ENCODE data around the gene SPATA16.
"Not testable (repeated sequence)": the region's sequence is repeated elsewhere in the genome, so short reads cannot be mapped to it uniquely, and the experiment has no call there.

SPATA16 gene

GRCh38 chr3:172946061-172946460 is 195.0 kb downstream of the SPATA16 start:
- DNase-seq (ENCODE audit: low read depth): no peak

DNA sequence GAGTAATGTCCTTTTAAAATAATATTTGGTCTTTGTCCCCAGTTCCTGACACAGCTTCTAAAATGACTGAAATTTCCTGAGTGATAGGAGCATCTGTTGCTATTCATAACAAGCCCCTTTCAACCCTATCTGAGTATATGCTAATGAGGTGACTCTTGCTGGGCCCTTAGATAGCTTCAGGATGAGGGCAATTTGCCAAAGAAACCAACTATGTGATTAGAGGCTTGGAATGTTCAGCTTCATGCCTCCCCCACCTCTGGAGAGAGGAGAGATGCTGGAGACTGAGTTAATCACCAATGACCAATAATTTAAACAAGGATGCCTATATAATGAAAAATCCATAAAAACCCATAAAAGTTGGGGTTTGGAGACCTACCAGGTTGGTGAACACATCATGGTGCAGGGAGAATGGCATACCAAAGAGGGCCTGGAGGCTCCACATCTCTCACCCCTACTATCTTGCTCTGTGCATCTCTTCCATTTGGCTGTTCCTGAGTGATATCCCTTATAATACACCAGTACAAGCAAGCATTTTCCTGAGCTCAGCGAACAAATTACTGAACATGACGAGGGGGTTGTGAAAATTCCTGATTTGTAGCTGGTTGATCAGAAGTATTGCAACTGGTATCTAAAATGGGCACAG is 201.3 kb downstream of the SPATA16 start:
- DNase-seq (ENCODE audit: low read depth): peak; percentile 32

DNA sequence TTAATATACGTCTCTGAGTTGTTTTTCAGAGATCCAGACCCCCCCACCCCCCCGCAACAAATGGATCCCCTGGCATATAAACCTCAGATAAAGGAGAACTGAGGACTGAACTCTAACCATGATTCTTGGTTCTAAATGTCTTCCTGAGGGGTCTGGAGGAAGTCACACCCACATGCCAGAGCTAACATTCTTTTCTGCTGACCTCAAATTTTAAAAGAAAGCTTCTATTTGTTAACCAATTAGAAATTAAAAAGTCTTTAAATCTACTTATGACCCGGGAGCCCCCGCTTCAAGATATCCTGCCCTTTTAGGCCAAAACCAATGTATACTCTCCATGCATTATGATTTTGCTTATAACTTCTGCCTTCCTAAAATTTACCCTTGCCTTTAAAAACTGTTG is 202.2 kb downstream of the SPATA16 start:
- DNase-seq (ENCODE audit: low read depth): no peak

- no peak for DNase-seq (ENCODE audit: low read depth)
Observed at GRCh38 chr3:172931746-172932285, 209.2 kb downstream of the SPATA16 start.

DNA sequence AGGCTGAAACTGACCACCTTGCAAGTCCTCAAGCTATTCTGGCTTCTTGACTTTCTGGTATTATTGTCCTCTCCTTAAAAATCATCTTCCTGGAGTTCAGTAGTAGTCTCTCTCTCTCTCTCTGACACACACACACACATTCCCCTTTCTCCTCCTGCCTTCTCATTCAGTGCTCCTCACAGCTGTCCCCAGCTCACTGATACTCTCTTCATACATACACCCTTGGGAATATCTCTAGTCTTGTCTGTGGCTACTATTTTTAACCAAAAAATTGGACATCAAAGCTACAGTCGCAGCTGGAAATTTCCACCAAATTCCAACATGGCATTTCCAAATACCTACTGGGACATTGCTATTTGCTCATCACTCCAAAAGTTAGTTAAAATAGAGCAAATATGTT is 211.6 kb downstream of the SPATA16 start:
- DNase-seq (ENCODE audit: low read depth): no peak

GRCh38 chr3:172924546-172924945 is 216.5 kb downstream of the SPATA16 start:
- DNase-seq (ENCODE audit: low read depth): no peak

- no peak for DNase-seq (ENCODE audit: low read depth)
Observed at GRCh38 chr3:172919297-172919683, 221.7 kb downstream of the SPATA16 start.

- DNase-seq (ENCODE audit: low read depth): no peak
Observed at GRCh38 chr3:172918568-172919296, 222.3 kb downstream of the SPATA16 start.

DNA sequence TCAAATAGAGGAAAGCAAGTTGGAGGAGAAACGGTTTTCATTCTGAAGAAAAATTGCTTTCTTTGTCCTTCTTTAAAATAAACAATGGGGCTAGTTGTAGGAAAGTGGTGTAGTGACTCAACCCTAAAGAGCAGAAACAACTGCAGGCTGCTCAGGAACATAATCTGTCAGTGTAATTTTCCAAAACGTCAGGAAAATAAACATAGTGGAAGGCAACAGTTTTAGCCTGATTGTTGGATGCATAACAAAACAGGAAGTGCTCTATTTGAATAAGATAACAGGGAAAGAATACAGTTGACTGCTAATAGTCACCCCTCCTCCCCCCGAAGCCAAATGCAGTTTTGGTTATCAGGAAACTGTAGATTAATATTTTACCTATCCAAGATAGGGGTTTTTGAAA is 222.9 kb downstream of the SPATA16 start:
- DNase-seq (ENCODE audit: low read depth): no peak

DNA sequence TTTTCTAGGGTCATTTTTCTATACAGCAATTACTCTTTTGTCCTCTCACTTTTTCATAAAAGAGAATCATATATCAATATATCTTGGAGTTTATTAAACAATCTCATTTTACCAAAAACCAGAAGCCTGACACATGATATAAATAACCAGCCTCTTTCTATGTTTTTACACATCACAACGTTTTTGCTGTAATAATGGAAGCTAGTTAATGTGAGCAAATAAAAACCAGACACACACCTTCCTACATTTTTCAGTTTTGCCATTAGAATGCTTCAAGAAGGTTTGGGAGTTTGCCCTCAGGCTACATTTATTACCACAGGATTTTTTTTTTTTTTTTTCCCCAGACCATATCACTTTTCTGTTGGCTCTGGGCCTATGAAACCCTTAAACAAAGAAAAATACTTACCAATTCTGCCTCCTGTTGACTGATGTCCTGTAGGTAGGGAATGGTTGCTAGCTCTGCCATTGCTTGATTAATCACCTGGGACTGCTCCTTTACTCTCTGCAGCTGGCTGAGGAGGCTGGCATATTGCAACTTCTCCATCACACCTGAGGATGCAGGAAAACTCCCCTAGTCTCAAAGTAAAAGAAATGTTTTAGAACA is 225.0 kb downstream of the SPATA16 start:
- DNase-seq (ENCODE audit: low read depth): no peak

- no peak for DNase-seq (ENCODE audit: low read depth)
Observed at GRCh38 chr3:172914854-172915253, 226.2 kb downstream of the SPATA16 start.

DNA sequence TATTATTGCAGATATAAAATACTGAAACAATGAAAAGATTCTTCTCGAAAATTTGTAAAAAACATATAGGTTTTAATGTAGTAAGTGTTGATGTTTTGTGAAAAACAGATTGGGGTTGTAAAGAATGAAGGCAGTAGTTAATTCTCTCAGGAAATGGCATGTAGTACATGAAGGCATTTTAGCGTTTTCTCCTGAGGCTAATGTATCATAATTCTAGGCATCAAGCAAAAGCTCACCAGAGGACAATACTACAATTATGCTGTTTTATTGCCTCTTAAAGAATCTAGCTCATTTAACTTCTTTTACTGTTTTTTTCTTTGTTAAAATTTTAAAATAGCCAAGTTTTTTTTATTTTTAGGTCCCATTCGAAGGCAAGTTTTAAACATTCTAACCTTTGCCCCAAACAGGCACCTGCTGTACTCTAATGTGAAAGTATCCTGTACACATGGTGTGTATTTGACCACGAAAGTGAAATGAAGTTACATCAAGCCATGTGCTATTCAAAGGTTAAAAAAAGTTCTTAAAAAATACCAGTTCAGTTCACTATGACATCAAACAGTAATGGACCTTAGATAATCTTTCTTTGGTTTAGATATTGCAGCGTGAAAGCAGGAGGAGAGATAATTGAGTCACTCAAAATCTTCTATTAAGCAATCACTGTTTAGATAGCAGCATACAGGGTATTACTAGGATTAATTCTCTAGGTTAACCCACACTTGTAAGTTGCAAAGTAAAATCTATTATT is 227.0 kb downstream of the SPATA16 start:
- DNase-seq (ENCODE audit: low read depth): no peak

DNA sequence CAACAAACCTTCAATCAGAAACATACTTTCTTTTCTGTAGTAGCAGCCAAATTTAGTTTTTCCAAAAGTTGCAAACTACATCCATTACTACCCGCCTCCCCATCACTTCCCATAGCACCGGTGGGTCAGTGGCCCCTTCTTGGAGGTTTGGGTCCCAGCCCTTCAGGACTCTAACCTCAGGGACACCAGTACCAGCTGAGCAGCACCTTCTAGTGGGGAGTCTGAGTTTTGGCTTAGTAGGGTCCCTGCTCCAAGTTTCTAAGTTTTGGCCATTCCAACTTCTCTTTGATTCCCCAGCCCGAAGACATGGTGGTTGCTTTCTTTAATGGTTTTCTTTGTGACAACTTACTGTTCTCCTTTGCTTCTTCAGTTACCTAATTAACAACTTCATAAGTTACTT is 229.9 kb downstream of the SPATA16 start:
- DNase-seq (ENCODE audit: low read depth): no peak

DNA sequence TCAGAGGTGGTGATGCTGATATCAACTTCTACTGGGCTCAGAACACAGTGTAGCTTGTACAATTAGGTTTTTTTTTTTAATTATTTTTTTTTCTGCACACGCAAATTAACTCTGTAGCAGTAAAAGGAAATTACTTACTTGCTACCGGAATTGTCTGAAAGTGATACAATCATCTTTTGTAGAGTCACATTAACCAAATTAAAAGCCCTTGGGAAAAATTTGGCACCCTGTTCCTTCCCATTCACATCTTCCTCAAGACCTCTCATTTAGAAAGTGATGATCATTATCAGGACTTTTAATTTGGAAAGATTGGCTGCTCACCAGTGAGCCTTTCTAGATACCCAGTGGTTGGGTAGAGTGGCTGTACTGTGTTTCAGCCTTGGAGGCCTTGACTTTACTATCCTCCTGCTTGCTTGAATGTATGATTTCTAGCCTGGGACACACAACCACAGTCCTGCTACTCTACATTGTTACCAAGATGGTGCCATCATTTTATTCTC is 232.2 kb downstream of the SPATA16 start:
- DNase-seq (ENCODE audit: low read depth): no peak

DNA sequence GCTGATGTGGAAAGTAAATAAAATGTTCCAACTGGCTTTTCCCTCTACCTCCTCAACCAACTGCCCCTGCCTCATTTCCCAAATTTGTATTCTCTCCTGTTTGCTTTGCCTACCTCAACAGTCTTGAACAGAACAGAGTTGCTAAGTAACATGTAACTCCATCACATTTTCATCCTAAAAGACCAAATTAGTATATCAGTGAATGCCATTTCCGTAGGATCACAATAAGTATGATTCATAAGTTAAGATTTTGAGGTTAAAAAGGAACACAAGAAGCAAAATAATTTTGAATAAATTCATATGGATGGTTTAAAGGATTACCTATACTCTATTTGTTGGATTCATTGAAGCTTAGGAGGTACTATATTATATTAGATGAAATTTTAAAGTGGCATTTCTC is 235.6 kb downstream of the SPATA16 start:
- no peak for DNase-seq (ENCODE audit: low read depth)

- no peak for DNase-seq (ENCODE audit: low read depth)
Observed at GRCh38 chr3:172904711-172905373, 236.2 kb downstream of the SPATA16 start.

GRCh38 chr3:172903642-172904320 is 237.3 kb downstream of the SPATA16 start:
- no peak for DNase-seq (ENCODE audit: low read depth)

GRCh38 chr3:172892158-172892557 is 248.9 kb downstream of the SPATA16 start:
- DNase-seq (ENCODE audit: low read depth): peak; percentile 32

DNA sequence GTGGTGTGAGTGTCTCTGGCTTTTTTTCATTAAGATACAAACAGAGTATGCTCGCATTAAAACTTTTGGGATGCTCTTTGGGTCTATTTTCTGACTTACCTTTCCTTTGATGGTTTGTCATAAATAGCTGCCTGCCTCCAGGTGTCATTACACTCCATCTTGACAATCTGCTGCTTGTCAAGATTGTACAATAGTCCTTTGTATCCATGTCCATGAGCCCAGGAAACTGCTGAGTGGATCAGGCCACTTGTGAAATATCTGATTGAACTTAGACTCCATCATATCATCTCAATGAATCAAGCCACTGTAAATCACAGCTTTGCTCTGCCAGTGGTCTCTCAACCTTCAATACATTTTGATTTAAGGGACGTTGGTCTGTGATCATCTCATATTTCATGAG is 255.3 kb downstream of the SPATA16 start:
- DNase-seq (ENCODE audit: low read depth): no peak

- no peak for DNase-seq (ENCODE audit: low read depth)
Observed at GRCh38 chr3:172882563-172882962, 258.5 kb downstream of the SPATA16 start.

GRCh38 chr3:172879381-172879780 is 261.7 kb downstream of the SPATA16 start:
- DNase-seq (ENCODE audit: low read depth): not testable (repeated sequence)

Measured in non-pigmented ciliary epithelial cell (primary cell).